ENCODE data around the gene AP3S2. TPM values are rescaled to one million over a fixed set of nuclear protein-coding genes. Genes with fewer than 3 reads are reported as not detected.

The AP3S2 gene
- polyA plus RNA-seq, 3 donors = 30.8 to 41.2 (median 32.4) TPM

DNA sequence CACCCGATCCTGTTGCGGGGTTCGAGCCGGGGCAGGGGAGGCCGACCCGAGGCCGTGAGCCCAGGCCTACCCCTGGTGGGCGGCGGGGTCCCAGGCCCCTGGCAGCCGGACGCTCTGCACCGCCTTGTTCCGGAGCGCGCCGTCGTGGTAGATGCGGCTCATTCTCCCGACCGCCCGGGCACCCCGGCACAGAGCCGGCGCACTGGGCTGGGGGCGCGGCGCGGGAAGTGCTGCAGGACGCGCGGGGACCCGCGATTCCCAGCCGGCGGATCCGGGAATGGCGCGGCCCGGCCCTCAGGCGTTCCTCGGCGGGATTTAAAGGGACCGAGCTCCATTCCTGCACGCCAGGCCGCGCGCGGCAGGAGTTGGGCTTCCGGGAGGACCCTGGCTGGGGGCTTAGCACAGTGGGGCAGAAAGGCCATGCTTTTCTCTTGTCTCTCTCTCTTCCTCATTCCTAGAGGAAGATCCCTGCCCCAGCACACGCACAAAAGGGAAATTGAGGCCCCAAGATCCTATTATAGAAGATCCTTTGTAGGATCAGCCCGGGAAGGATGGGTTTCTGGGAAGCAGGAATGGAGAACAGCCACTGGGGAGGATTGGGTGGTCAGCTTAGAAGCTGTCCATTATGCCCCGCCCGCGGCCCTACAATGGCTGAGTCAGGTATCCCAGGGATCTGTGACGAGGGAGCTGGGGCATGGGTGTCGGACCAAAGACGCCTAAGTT, 19.0 kb upstream of the AP3S2 start, which contains the start of gene ARPIN:
Gene ARPIN, minus strand, starts transcription at position 279 of the 723 bp plus-strand sequence. Its CDS starts 117 bp downstream, at position 162.
- H3K27ac Mint-ChIP-seq = peak within 1 kb of the TSS; percentile 74 to 91 (median 90)
- peak in 2 of 3 donors; percentile 9 to 17 for DNase-seq
- H3K27me3 Mint-ChIP-seq (ENCODE audit: low read depth in 3 of 3) = peaks cover 3 to 25% (median 9%) of the 10 kb centered on the region in 3 donors
- Histone ChIP-seq H3K4me1 (ENCODE audit: control insufficient read depth in 1 of 2, insufficient read depth in 2 of 2, low read length in 2 of 2) (peaks cover 35 to 37% of the 10 kb centered on the region in 2 donors), H4K20me1 (ENCODE audit: insufficient read depth, low read length) (no peaks in the 10 kb centered on the region), H2AFZ (ENCODE audit: insufficient read depth, low read depth, low read length, poor library complexity, severe bottlenecking) (peak within 1 kb of the TSS; percentile 93), H3K36me3 (replicated peaks in 1 of 2; ENCODE audit: control insufficient read depth in 1 of 2, insufficient read depth in 2 of 2, low read length in 2 of 2) (peaks cover 0 to 19% of the 10 kb centered on the region in 2 donors), H3K4me2 (replicated peaks; ENCODE audit: extremely low read depth, low read length, poor library complexity, severe bottlenecking) (peak within 1 kb of the TSS; percentile 95), H3K27me3 (ENCODE audit: control insufficient read depth in 2 of 2, insufficient read depth in 2 of 2, low read length in 2 of 2) (peaks cover 0 to 8% of the 10 kb centered on the region in 2 donors), H3K9me3 (replicated peaks in 1 of 2; ENCODE audit: control insufficient read depth in 1 of 2, insufficient read depth in 1 of 2, low read length in 2 of 2) (no peaks in the 10 kb centered on the region), H3K27ac (ENCODE audit: low read depth in 1 of 2, low read length in 2 of 2) (peak within 1 kb of the TSS; percentile 9 to 79), H3K9ac (ENCODE audit: insufficient read depth, low read length, poor library complexity, severe bottlenecking) (peak within 1 kb of the TSS; percentile 67), H3K79me2 (ENCODE audit: insufficient read depth, low read length) (no peaks in the 10 kb centered on the region), H3K4me3 (replicated peaks in 1 of 3; ENCODE audit: low read depth in 2 of 3, low read length in 3 of 3) (peak within 1 kb of the TSS; percentile 47 to 87 (median 77))
- peaks cover 24 to 31% of the 10 kb centered on the region in 2 donors for H3K36me3 Mint-ChIP-seq
- peak within 1 kb of the TSS; percentile 91 to 96 for H3K4me3 Mint-ChIP-seq
- TF ChIP-seq, protein P1, sequence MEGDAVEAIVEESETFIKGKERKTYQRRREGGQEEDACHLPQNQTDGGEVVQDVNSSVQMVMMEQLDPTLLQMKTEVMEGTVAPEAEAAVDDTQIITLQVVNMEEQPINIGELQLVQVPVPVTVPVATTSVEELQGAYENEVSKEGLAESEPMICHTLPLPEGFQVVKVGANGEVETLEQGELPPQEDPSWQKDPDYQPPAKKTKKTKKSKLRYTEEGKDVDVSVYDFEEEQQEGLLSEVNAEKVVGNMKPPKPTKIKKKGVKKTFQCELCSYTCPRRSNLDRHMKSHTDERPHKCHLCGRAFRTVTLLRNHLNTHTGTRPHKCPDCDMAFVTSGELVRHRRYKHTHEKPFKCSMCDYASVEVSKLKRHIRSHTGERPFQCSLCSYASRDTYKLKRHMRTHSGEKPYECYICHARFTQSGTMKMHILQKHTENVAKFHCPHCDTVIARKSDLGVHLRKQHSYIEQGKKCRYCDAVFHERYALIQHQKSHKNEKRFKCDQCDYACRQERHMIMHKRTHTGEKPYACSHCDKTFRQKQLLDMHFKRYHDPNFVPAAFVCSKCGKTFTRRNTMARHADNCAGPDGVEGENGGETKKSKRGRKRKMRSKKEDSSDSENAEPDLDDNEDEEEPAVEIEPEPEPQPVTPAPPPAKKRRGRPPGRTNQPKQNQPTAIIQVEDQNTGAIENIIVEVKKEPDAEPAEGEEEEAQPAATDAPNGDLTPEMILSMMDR (IDR thresholded peaks at IDR 0.05) = no peak
- peaks cover 39% of the 10 kb centered on the region for H3K4me1 Mint-ChIP-seq
- intact Hi-C loops (cut with micrococcal nuclease) = loop anchor here in 1 of 2 donors (5.0 kb wide), 1 partner anchor 49 kb away; no protein-coding TSS in a partner anchor
- no peaks in the 10 kb centered on the region for H3K9me3 Mint-ChIP-seq
- WGBS (ENCODE audit: insufficient coverage) = 11% methylated on average over 51 of the region's 57 CpGs

DNA sequence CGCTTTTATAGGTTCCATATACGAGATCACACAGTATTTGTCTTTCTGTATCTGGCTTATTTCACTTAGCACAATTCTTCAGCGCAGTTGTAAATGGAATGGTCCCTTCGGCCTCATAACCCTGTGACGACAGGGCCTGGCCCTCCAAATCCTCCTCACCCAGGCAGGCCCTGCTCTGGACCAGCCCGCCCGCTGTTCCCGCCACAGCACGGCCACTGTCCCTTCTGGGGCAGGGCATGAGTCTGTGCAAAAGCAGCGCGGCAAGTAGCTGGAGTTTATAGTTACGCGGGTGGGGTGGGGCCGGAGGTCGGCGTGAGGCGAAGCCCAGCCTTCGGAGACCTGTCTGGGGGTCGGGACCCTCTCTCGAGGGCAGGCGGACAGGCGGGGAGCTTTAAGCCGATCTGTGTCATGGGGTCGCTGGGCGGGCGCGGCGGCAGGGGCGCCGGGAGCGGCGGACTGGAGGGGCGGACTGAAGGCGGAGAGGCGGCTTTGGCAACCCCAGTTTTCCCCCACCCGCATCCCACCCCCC, 18.4 kb upstream of the AP3S2 start:
- Mint-ChIP-seq H3K9me3 (no peaks in the 10 kb centered on the region), H3K4me3 (peak overlapping the region; percentile 91 to 96), H3K27me3 (ENCODE audit: low read depth in 3 of 3) (peaks cover 3 to 25% (median 9%) of the 10 kb centered on the region in 3 donors), H3K36me3 (peaks cover 29 to 37% of the 10 kb centered on the region in 2 donors), H3K27ac (peak overlapping the region; percentile 74 to 91 (median 90)), H3K4me1 (peaks cover 39% of the 10 kb centered on the region)
- H3K4me1 ChIP-seq (ENCODE audit: control insufficient read depth in 1 of 2, insufficient read depth in 2 of 2, low read length in 2 of 2) = peaks cover 35 to 37% of the 10 kb centered on the region in 2 donors
- H3K9ac ChIP-seq (ENCODE audit: insufficient read depth, low read length, poor library complexity, severe bottlenecking) = peak overlapping the region; percentile 67
- TF ChIP-seq, protein P1 (IDR thresholded peaks at IDR 0.05) = no peak
- no peaks in the 10 kb centered on the region for H3K79me2 ChIP-seq (ENCODE audit: insufficient read depth, low read length)
- H3K27ac ChIP-seq (ENCODE audit: low read depth in 1 of 2, low read length in 2 of 2) = peak overlapping the region; percentile 9 to 79
- no peaks in the 10 kb centered on the region for H3K9me3 ChIP-seq (replicated peaks in 1 of 2; ENCODE audit: control insufficient read depth in 1 of 2, insufficient read depth in 1 of 2, low read length in 2 of 2)
- intact Hi-C loops (cut with micrococcal nuclease) = loop anchor here in 1 of 2 donors (5.0 kb wide), 1 partner anchor 50 kb away; no protein-coding TSS in a partner anchor
- no peaks in the 10 kb centered on the region for H4K20me1 ChIP-seq (ENCODE audit: insufficient read depth, low read length)
- H2AFZ ChIP-seq (ENCODE audit: insufficient read depth, low read depth, low read length, poor library complexity, severe bottlenecking) = peak overlapping the region; percentile 93
- DNase-seq = no peak
- peaks cover 0 to 8% of the 10 kb centered on the region in 2 donors for H3K27me3 ChIP-seq (ENCODE audit: control insufficient read depth in 2 of 2, insufficient read depth in 2 of 2, low read length in 2 of 2)
- H3K4me2 ChIP-seq (replicated peaks; ENCODE audit: extremely low read depth, low read length, poor library complexity, severe bottlenecking) = peak overlapping the region; percentile 95
- H3K4me3 ChIP-seq (replicated peaks in 1 of 3; ENCODE audit: low read depth in 2 of 3, low read length in 3 of 3) = peak overlapping the region; percentile 47 to 87 (median 77)
- H3K36me3 ChIP-seq (replicated peaks in 1 of 2; ENCODE audit: control insufficient read depth in 1 of 2, insufficient read depth in 2 of 2, low read length in 2 of 2) = peaks cover 0 to 21% of the 10 kb centered on the region in 2 donors
- WGBS (ENCODE audit: insufficient coverage) = 9% methylated on average over 33 of the region's 36 CpGs
